AG10803 (cell line): ENCODE data around the gene PHACTR1.
A peak's percentile ranks its signal among the peaks of the same experiment; 100 is the strongest.
"Not testable (repeated sequence)": the region's sequence is repeated elsewhere in the genome, so short reads cannot be mapped to it uniquely, and the experiment has no call there.

Source experiments
- DNase-seq: peaks from one replicate; pipeline ENCODE4 v3.0.0; 2010; ENCODE audit warnings: low read depth
- H3K4me3 ChIP-seq: 2 replicates; pipeline ENCODE4 v1.5.1; 2011; ENCODE audit warnings: mild to moderate bottlenecking, low read length, control low read depth
- CTCF ChIP-seq: conservative IDR thresholded peaks from 2 replicates; pipeline ENCODE4 v1.5.1; 2011; ENCODE audit warnings: mild to moderate bottlenecking, low read length, control low read depth, inconsistent platforms

Gene PHACTR1

GRCh38 chr6:13315896-13316295 is 599.3 kb downstream of the PHACTR1 start:
- TF ChIP-seq CTCF: no peak
- no peak overlapping the region for H3K4me3 ChIP-seq
- DNase-seq: no peak

DNA sequence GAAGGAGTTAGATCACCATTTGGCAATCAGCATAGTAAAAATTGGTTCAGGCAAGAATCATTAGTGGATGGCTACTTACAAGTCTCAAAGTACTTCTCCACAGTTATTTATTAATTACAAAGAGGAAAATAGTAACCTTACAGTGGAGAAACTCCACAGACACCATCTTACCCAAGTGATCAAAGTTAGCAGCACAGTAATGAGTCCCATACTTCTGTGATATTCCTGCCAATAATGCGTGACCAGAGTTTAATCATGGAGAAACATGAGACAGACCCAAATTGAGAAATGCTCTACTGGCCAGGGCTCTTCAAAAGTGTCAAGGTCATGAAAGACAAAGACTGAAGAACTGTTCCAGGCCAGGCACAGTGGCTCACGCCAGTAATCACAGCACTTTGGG is 602.3 kb downstream of the PHACTR1 start:
- TF ChIP-seq CTCF: no peak
- H3K4me3 ChIP-seq: no peak overlapping the region
- no peak for DNase-seq

- no peak overlapping the region for H3K4me3 ChIP-seq
- DNase-seq: no peak
- TF ChIP-seq CTCF: no peak
These were observed 603.5 kb downstream of the PHACTR1 start for GRCh38 chr6:13319891-13320564.

GRCh38 chr6:13326031-13326586 is 609.5 kb downstream of the PHACTR1 start:
- DNase-seq, H3K4me3 ChIP-seq: not testable (repeated sequence)

DNA sequence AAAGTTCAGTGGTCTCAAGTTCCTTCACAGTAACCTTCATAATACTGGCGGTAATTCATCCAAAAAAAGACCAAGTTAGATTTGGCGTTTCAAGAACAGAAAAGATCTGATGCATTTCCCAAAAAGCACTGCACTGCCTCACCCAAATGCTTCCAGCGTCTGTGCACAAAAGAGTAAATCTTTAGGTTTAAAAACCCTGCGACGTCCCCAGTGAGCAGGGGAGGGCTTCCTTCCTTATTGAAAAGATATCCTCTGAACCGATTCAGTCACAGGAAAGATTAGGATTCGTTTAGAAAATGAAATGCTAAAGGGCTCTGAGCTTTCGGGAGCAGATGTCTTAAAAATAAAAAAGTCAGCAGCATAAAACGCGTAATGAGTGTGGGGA is 611.1 kb downstream of the PHACTR1 start:
- no peak for DNase-seq
- no peak for TF ChIP-seq CTCF
- peak overlapping the region; percentile 94 for H3K4me3 ChIP-seq

DNA sequence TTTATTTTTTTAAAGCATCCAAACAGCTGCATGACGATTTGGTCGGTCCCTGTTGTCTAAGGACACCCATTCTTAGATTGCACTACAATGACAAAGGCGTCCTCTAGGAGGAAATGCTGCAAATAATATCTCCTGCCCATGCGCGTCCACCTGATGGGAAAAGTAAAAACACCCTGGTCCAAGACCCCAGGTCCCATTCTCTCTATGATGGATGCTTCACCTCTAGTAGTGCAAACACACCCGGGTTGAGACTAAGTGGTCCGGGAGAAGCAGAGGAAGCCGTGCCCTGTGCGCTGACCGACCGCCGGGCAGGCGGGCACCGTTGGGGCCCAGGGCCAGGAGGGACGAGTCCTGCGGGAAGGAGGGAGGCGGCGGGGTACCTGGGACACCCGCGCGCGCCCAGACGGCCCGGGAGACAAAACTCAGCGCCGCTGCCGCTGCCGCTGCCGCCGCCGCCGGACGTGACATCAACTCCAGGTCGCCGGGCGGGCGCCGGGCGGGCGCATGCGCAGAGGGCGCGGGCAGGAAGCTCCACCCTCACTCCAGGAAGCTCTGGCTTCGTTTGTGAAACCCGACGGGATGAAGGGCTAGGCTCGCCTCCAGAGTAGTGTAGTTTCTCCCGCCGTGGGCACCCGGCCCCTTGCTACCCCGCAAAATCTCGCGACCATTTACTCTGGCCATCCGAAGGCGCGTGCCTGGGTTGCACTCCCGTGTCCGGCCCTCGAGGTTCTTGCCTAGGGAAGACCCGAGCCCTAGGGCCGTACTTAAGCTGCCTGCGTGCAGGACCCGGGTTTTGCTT is 611.7 kb downstream of the PHACTR1 start, which contains the start of gene TBC1D7:
Gene TBC1D7 (minus strand): TSS at position 462 of the 799 bp plus-strand sequence. CDS start 1,639 bp downstream, outside the sequence.
- DNase-seq: peak; percentile 90
- peak; percentile 34 for TF ChIP-seq CTCF
- peak within 1 kb of the TSS; percentile 94 for H3K4me3 ChIP-seq

DNA sequence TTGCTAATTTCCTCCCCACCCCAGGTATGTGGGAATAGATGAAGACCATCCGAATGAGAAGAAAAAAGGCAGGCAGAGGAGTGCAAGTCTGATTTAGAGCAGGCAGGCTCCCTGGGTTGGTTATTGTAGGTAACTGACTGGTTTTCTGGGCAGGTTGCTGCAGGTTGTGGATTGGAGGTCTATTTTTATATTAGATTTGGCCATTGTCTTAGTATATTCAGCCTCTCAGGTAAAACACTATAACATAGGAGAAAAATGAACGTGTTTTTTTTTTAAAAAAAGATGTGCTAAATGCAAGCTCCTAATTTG is 612.3 kb downstream of the PHACTR1 start:
- peak overlapping the region; percentile 94 for H3K4me3 ChIP-seq
- TF ChIP-seq CTCF: no peak
- no peak for DNase-seq
